Astrocyte of the cerebellum (primary cell): ENCODE data around the gene PSEN1.

Experiments
- DNase-seq: peaks from one replicate; pipeline ENCODE4 v3.0.0-alpha.2; 2011; ENCODE audit warnings: low read depth
- H3K4me3 ChIP-seq: 2 replicates; pipeline ENCODE4 v1.5.1; 2011; ENCODE audit warnings: mild to moderate bottlenecking, low read depth, low read length, moderate library complexity
- in situ Hi-C: cut with HindIII; loops from 2 replicates; pipeline ENCODE4 v1.10.0; 2017; ENCODE audit warnings: low sequenced_read_pairs
- TF ChIP-seq, protein P1 (sequence below): IDR thresholded peaks from 2 replicates; pipeline ENCODE4 v1.5.1; 2012; ENCODE audit warnings: low read length, low read depth, moderate library complexity, mild to moderate bottlenecking; ENCODE audit errors: missing control alignments

PSEN1 gene

GRCh38 chr14:73264885-73265720 lies 128.8 kb downstream of the PSEN1 start:
- in situ Hi-C loops, result no loop called here
- H3K4me3 ChIP-seq, result no peak overlapping the region
- DNase-seq, result no peak
- TF ChIP-seq, protein P1, sequence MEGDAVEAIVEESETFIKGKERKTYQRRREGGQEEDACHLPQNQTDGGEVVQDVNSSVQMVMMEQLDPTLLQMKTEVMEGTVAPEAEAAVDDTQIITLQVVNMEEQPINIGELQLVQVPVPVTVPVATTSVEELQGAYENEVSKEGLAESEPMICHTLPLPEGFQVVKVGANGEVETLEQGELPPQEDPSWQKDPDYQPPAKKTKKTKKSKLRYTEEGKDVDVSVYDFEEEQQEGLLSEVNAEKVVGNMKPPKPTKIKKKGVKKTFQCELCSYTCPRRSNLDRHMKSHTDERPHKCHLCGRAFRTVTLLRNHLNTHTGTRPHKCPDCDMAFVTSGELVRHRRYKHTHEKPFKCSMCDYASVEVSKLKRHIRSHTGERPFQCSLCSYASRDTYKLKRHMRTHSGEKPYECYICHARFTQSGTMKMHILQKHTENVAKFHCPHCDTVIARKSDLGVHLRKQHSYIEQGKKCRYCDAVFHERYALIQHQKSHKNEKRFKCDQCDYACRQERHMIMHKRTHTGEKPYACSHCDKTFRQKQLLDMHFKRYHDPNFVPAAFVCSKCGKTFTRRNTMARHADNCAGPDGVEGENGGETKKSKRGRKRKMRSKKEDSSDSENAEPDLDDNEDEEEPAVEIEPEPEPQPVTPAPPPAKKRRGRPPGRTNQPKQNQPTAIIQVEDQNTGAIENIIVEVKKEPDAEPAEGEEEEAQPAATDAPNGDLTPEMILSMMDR, result no peak

DNA sequence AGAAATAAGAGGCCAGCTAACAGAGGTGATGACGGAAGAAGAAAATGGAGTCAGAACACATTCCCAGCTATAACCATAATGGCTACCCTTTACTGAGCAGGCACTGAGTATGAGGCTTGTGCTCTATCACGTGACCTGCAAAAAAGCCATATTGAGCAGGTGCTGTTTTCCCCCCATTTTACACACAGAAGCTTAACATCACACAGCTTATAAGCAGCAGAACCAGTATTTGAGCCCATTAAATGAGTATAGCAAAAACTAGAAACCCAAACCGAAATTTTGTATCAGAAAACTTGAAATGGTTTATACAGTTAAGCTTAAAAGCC lies 129.4 kb downstream of the PSEN1 start:
- no peak overlapping the region for H3K4me3 ChIP-seq
- TF ChIP-seq, protein P1, result no peak
- in situ Hi-C loops, result no loop called here
- no peak for DNase-seq

DNA sequence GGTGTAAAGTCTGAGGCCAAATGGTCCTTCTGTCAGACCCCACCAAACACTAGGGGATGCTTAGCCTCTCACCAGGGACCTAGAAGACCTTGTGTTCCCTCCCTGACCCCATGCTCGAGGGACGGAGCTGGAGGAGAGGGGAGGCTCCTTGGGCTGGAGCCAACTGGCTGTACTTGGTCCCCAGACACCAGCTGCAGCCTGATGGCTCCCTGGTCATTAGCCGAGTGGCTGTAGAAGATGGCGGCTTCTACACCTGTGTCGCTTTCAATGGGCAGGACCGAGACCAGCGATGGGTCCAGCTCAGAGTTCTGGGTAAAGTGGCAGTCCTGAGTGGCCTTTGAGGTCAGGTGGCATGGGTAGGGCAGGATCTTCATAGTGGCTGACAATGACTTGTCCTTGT lies 130.0 kb downstream of the PSEN1 start:
- in situ Hi-C loops, result no loop called here
- DNase-seq, result no peak
- H3K4me3 ChIP-seq, result no peak overlapping the region
- TF ChIP-seq, protein P1, result no peak

- TF ChIP-seq, protein P1, result no peak
- in situ Hi-C loops, result no loop called here
- DNase-seq, result no peak
- no peak overlapping the region for H3K4me3 ChIP-seq
Observed at GRCh38 chr14:73267474-73267873, 131.2 kb downstream of the PSEN1 start.

DNA sequence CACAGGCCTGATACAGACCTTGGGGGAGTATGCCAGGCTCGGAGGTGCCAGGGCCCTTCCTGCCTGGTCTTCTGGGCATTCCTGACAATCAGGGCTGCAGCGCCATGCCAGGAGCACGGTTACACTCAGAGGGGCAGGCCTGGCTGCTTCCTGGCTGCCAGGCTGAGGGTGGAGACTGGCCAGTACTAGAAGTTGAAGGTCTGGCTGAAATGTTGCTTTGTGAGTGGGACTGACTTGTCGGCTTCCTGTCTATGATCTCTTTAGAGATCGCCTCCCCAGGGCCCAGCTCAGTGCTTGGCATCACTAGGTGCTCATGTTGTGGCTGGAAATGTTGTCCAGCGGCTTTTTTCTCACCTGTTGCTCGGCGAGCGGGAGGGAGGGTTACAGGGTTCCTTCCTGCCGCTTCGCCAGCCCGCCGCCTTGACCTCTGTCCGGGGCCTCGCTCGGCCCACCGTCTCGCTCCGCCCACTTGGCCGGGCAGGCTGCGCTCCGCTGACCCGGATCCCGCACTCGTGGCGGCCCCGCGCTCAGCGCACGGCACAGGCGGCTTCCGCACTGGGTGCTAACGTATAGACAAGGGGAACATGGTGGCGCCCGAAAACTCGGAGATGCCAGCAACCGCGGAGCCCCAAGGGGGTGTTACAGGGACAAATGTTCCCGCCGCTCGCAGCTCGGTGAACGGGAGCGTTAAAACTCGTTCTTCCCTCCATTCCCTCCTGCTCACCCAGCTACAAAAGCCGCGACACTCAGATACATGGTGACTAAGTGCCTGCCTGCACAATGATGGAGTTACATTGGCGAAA lies 133.6 kb downstream of the PSEN1 start:
- in situ Hi-C loops, result loop anchor here (10.0 kb wide), 2 partner anchors 65 to 85 kb away; no protein-coding TSS in a partner anchor
- H3K4me3 ChIP-seq, result peak overlapping the region; percentile 26
- no peak for DNase-seq

GRCh38 chr14:73272393-73272792 lies 136.1 kb downstream of the PSEN1 start:
- DNase-seq, result no peak
- in situ Hi-C loops, result loop anchor here (10.0 kb wide), 2 partner anchors 62 to 88 kb away; no protein-coding TSS in a partner anchor
- H3K4me3 ChIP-seq, result no peak overlapping the region
- TF ChIP-seq, protein P1, result no peak

More for the DNA sequence above, 133.6 kb downstream of the PSEN1 start:
- TF ChIP-seq, protein P1, result no peak
